IMR-90 (cell line): Measurements from ENCODE around the gene PRDM5. TPM values are rescaled to one million over a fixed set of nuclear protein-coding genes. Genes with fewer than 3 reads are reported as not detected.

Experiments
- ATAC-seq: fragments of 200-7000 bp; cut with Tn5 transposase; 2 replicates; pipeline ENCODE4 v1.9.1; 2020; ENCODE audit warnings: low read depth, mild to moderate bottlenecking, moderate library complexity
- BruUV-seq: library from RNA; stranded (reverse); fragments of 400-500 nt; replicated peaks from 2 replicates; lab custom pipeline; 2021; lab: Mats Ljungman, UMichigan
- CTCF ChIA-PET: fragments of 300-600 bp; formaldehyde crosslinking; extraction: SDS; loops from one replicate; lab custom pipeline; 2021; ENCODE audit warnings: antibody characterized with exemption; lab: Yijun Ruan, JAX
- POLR2A ChIA-PET: fragments of 300-600 bp; sonication (Branson Sonifier 250); formaldehyde crosslinking; loops from one replicate; lab custom pipeline; 2022; ENCODE audit warnings: antibody characterized with exemption; ENCODE audit not compliant: unreplicated experiment; lab: Charles Lee
- DNase-seq: peaks from one replicate; pipeline ENCODE4 v3.0.0; 2013
- H2AFZ ChIP-seq: replicated peaks from 2 replicates; pipeline ENCODE3; 2013; ENCODE audit warnings: low read length, mild to moderate bottlenecking; ENCODE audit not compliant: poor library complexity
- H2AK5ac ChIP-seq: 2 replicates; pipeline ENCODE4 v1.6.1; 2013; ENCODE audit warnings: low read depth, low read length, inconsistent platforms
- H2AK9ac ChIP-seq: replicated peaks from 2 replicates; pipeline ENCODE3; 2013; ENCODE audit warnings: mild to moderate bottlenecking, low read depth, low read length, moderate library complexity; ENCODE audit not compliant: poor library complexity
- H2BK120ac ChIP-seq: 2 replicates; pipeline ENCODE4 v1.6.1; 2013; ENCODE audit warnings: low read depth, low read length, inconsistent platforms
- H2BK15ac ChIP-seq: 3 replicates; pipeline ENCODE4 v1.6.1; 2013; ENCODE audit warnings: low read depth, low read length, inconsistent platforms
- H2BK20ac ChIP-seq: 2 replicates; pipeline ENCODE4 v1.6.1; 2013; ENCODE audit warnings: low read depth, mild to moderate bottlenecking, inconsistent platforms, low read length, moderate library complexity
- H2BK5ac ChIP-seq: 2 replicates; pipeline ENCODE4 v1.6.1; 2013; ENCODE audit warnings: mild to moderate bottlenecking, low read depth, low read length, inconsistent platforms; ENCODE audit not compliant: poor library complexity, severe bottlenecking
- H3K14ac ChIP-seq: replicated peaks from 2 replicates; pipeline ENCODE4 v1.6.1; 2013; ENCODE audit warnings: low read depth, low read length, inconsistent platforms
- H3K18ac ChIP-seq: 2 replicates; pipeline ENCODE4 v1.6.1; 2013; ENCODE audit warnings: low read depth, low read length, control low read depth
- H3K23ac ChIP-seq: 2 replicates; pipeline ENCODE4 v1.6.1; 2013; ENCODE audit warnings: low read depth, low read length, inconsistent platforms
- H3K27ac ChIP-seq: 2 replicates; pipeline ENCODE4 v1.5.1; 2013; ENCODE audit warnings: mild to moderate bottlenecking, control low read depth, low read length; ENCODE audit not compliant: insufficient read depth
- H3K27me3 ChIP-seq: 2 replicates; pipeline ENCODE4 v1.6.1; 2013; ENCODE audit warnings: low read length; ENCODE audit not compliant: control insufficient read depth, insufficient read depth
- H3K36me3 ChIP-seq: 2 replicates; pipeline ENCODE4 v1.6.1; 2013; ENCODE audit warnings: low read length, mixed read lengths; ENCODE audit not compliant: control insufficient read depth, insufficient read depth
- H3K4ac ChIP-seq: 2 replicates; pipeline ENCODE4 v1.6.1; 2013; ENCODE audit warnings: low read depth, low read length, inconsistent platforms
- H3K4me1 ChIP-seq: 2 replicates; pipeline ENCODE4 v1.6.1; 2013; ENCODE audit warnings: low read length, mixed read lengths; ENCODE audit not compliant: control insufficient read depth, insufficient read depth
- H3K4me2 ChIP-seq: 2 replicates; pipeline ENCODE4 v1.6.1; 2013; ENCODE audit warnings: low read depth, mild to moderate bottlenecking, control low read depth, low read length, moderate library complexity
- H3K4me3 ChIP-seq: 2 replicates; pipeline ENCODE4 v1.5.1; 2013; ENCODE audit warnings: low read depth, mild to moderate bottlenecking, control low read depth, low read length, moderate library complexity; ENCODE audit not compliant: insufficient read depth
- H3K56ac ChIP-seq: 2 replicates; pipeline ENCODE4 v1.6.1; 2013; ENCODE audit warnings: low read length, inconsistent platforms; ENCODE audit not compliant: insufficient read depth; ENCODE audit errors: extremely low read depth
- H3K79me1 ChIP-seq, 2 experiments: 2 replicates each; pipeline ENCODE4 v1.6.1; 2013; ENCODE audit warnings: low read length in 2 of 2, inconsistent platforms in 1 of 2, low read depth in 1 of 2
- H3K9ac ChIP-seq: 2 replicates; pipeline ENCODE4 v1.6.1; 2013; ENCODE audit warnings: low read depth, low read length, control low read depth
- H3K9me1 ChIP-seq: 2 replicates; pipeline ENCODE4 v1.6.1; 2013; ENCODE audit warnings: low read length, inconsistent platforms; ENCODE audit not compliant: insufficient read depth
- H3K9me3 ChIP-seq: 2 replicates; pipeline ENCODE4 v1.6.1; 2013; ENCODE audit warnings: low read length; ENCODE audit not compliant: control insufficient read depth, insufficient read depth
- H4K20me1 ChIP-seq: 2 replicates; pipeline ENCODE4 v1.6.1; 2013; ENCODE audit warnings: low read length, inconsistent platforms; ENCODE audit not compliant: insufficient read depth
- H4K5ac ChIP-seq: 2 replicates; pipeline ENCODE4 v1.6.1; 2013; ENCODE audit warnings: mild to moderate bottlenecking, low read depth, low read length, control low read depth
- H4K8ac ChIP-seq, 2 experiments: 2 replicates each; pipeline ENCODE4 v1.6.1; 2013; ENCODE audit warnings: low read depth in 2 of 2, low read length in 2 of 2, control low read depth in 1 of 2, inconsistent platforms in 1 of 2
- H4K91ac ChIP-seq: 2 replicates; pipeline ENCODE4 v1.6.1; 2013; ENCODE audit warnings: low read depth, low read length, inconsistent platforms; ENCODE audit not compliant: insufficient read depth
- BHLHE40 ChIP-seq: fragments of 150-350 bp; IDR thresholded peaks from 2 replicates; pipeline ENCODE4 v1.6.1; 2016; ENCODE audit warnings: mild to moderate bottlenecking, low read depth, low read length
- CEBPB ChIP-seq: IDR thresholded peaks from 2 replicates; pipeline ENCODE4 v1.6.1; 2012; ENCODE audit warnings: low read depth, low read length, improper control_type of control experiment
- CHD1 ChIP-seq: IDR thresholded peaks from 2 replicates; pipeline ENCODE4 v1.6.1; 2012; ENCODE audit warnings: low read depth, low read length, improper control_type of control experiment
- CTCF ChIP-seq: conservative IDR thresholded peaks from 2 replicates; pipeline ENCODE4 v1.5.1; 2012; ENCODE audit warnings: mild to moderate bottlenecking, low read depth, low read length, improper control_type of control experiment
- FOS ChIP-seq: fragments of 150-350 bp; IDR thresholded peaks from 2 replicates; pipeline ENCODE4 v1.6.1; 2016; ENCODE audit warnings: low read depth, low read length
- MAZ ChIP-seq: IDR thresholded peaks from 2 replicates; pipeline ENCODE4 v1.6.1; 2012; ENCODE audit warnings: low read depth, mild to moderate bottlenecking, low read length, improper control_type of control experiment, moderate library complexity, borderline replicate concordance
- MXI1 ChIP-seq: IDR thresholded peaks from 2 replicates; pipeline ENCODE4 v1.6.1; 2012; ENCODE audit warnings: low read depth, mild to moderate bottlenecking, low read length, moderate library complexity, borderline replicate concordance
- NFE2L2 ChIP-seq: fragments of 150-350 bp; IDR thresholded peaks from 2 replicates; pipeline ENCODE4 v1.6.1; 2016; ENCODE audit warnings: low read depth, mild to moderate bottlenecking, low read length
- RAD21 ChIP-seq: IDR thresholded peaks from 2 replicates; pipeline ENCODE4 v1.6.1; 2012; ENCODE audit warnings: low read length, improper control_type of control experiment
- RCOR1 ChIP-seq: IDR thresholded peaks from 2 replicates; pipeline ENCODE4 v1.6.1; 2012; ENCODE audit warnings: mild to moderate bottlenecking, low read length, improper control_type of control experiment; ENCODE audit not compliant: insufficient replicate concordance
- RFX5 ChIP-seq: IDR thresholded peaks from 2 replicates; pipeline ENCODE4 v1.8.0; 2012; ENCODE audit warnings: low read depth, mild to moderate bottlenecking, low read length, moderate library complexity
- SMC3 ChIP-seq: fragments of 150-350 bp; IDR thresholded peaks from 2 replicates; pipeline ENCODE4 v1.6.1; 2016; ENCODE audit warnings: low read depth, mild to moderate bottlenecking, antibody characterized with exemption, low read length, moderate library complexity
- WGBS, 2 experiments: methylation state at CpG; one replicate each; pipeline versions ENCODE4 v1.1.5 to v1.1.7; 2013; ENCODE audit warnings: missing lambda C conversion rate in 2 of 2; ENCODE audit not compliant: insufficient read length in 1 of 2; ENCODE audit errors: extremely low coverage in 2 of 2; 5-methylcytosine and 5-hydroxymethylcytosine counted together
- dilution Hi-C: fragments of 300-500 bp; cut with HindIII; formaldehyde crosslinking; loops from one replicate; pipeline ENCODE4 v1.14.3; 2018; ENCODE audit warnings: low sequenced_read_pairs; ENCODE audit not compliant: unreplicated experiment
- in situ Hi-C: fragments of 300-500 bp; cut with MboI; formaldehyde crosslinking; loops from 3 replicates; pipeline ENCODE4 v1.14.3; 2019; ENCODE audit warnings: low sequenced_read_pairs, inconsistent platforms, mixed read lengths
- intact Hi-C: fragments of 100-400 bp; cut with micrococcal nuclease; formaldehyde crosslinking; loops from 2 replicates; pipeline ENCODE4 v1.10.0; 2022
- polyA plus RNA-seq, 3 experiments: library from polyadenylated mRNA; depleted of rRNA; stranded (reverse); fragments of >200 nt; gene quantifications; 2 replicates each; pipeline ENCODE4 v1.2.3, GENCODE V29; 2012; ENCODE audit warnings: low replicate concordance in 1 of 3
- total RNA-seq: library from RNA; depleted of rRNA; stranded (reverse); fragments of >200 nt; gene quantifications from 2 replicates; pipeline ENCODE4 v1.2.3, GENCODE V29; 2012

PRDM5 gene
- total and polyA plus RNA-seq, 2 of the 4 experiments (the other 2 are of a cell fraction) = 4.1 to 10.8 TPM

GRCh38 chr4:120924931-120925330 lies 2.4 kb upstream of the PRDM5 start:
- H3K4me2 ChIP-seq = no peak overlapping the region
- no peaks in the 10 kb centered on the region for H3K36me3 ChIP-seq
- H3K4me3 ChIP-seq = no peak overlapping the region
- intact Hi-C loops (loop anchor here (5.0 kb wide), 2 partner anchors 158 to 768 kb away; no protein-coding TSS in a partner anchor), in situ Hi-C loops (no loop called here), dilution Hi-C loops (no loop called here)
- no peak overlapping the region for H3K18ac ChIP-seq
- H3K27ac ChIP-seq = no peak overlapping the region
- no peak overlapping the region for H3K56ac ChIP-seq
- no peak overlapping the region for H4K91ac ChIP-seq
- ATAC-seq (no peak), DNase-seq (no peak)
- H2AFZ ChIP-seq = no peak overlapping the region
- POLR2A ChIA-PET = no interaction called here
- H2AK9ac ChIP-seq = no peak overlapping the region
- no peak overlapping the region for H2BK20ac ChIP-seq
- H2BK15ac ChIP-seq = no peak overlapping the region
- no TSS peak for BruUV-seq
- TF ChIP-seq FOS (no peak), SMC3 (no peak), NFE2L2 (no peak), CEBPB (no peak), RAD21 (no peak), CHD1 (no peak), RCOR1 (no peak), MXI1 (no peak), CTCF (no peak), MAZ (no peak), BHLHE40 (no peak), RFX5 (no peak)
- H3K14ac ChIP-seq = no peak overlapping the region
- no peak overlapping the region for H2BK120ac ChIP-seq
- H3K79me1 ChIP-seq = peaks cover under 1 to 5% of the 10 kb centered on the region in 2 experiments; a peak in 2 of 4 replicates
- H3K9me3 ChIP-seq = no peaks in the 10 kb centered on the region
- CTCF ChIA-PET = no interaction called here
- H3K23ac ChIP-seq = no peak overlapping the region
- H2AK5ac ChIP-seq = no peak overlapping the region
- no CpG with 5 or more reads among the region's 3 CpGs for WGBS, 2 experiments
- peaks cover 2% of the 10 kb centered on the region; the same call in 1 of the 2 replicates for H3K4me1 ChIP-seq
- no peak overlapping the region for H3K4ac ChIP-seq
- H3K9ac ChIP-seq = no peak overlapping the region
- no peak overlapping the region for H4K8ac ChIP-seq
- no peak overlapping the region for H4K5ac ChIP-seq
- H3K27me3 ChIP-seq = no peaks in the 10 kb centered on the region
- no peak overlapping the region for H2BK5ac ChIP-seq
- peaks cover 3% of the 10 kb centered on the region; the same call in 1 of the 2 replicates for H3K9me1 ChIP-seq
- H4K20me1 ChIP-seq = no peaks in the 10 kb centered on the region
